ENCODE data around the gene RIOK3. TPM values are rescaled to one million over a fixed set of nuclear protein-coding genes. Genes with fewer than 3 reads are reported as not detected.

Gene RIOK3
- total RNA-seq, 1 experiment from 2014 or later, result 35.8 TPM

- no peaks in the 10 kb centered on the region for H3K9me3 ChIP-seq (ENCODE audit: low read depth, low read length, poor library complexity, severe bottlenecking)
- H3K27ac ChIP-seq (ENCODE audit: low read depth, low read length, poor library complexity, severe bottlenecking), result no peak overlapping the region
- peaks cover 38% of the 10 kb centered on the region for H3K36me3 ChIP-seq (ENCODE audit: insufficient read depth, low read length, poor library complexity, severe bottlenecking)
- no peaks in the 10 kb centered on the region for H3K27me3 ChIP-seq (replicated peaks; ENCODE audit: insufficient read depth, low read depth, low read length, poor library complexity)
- ChIA-PET POLR2A (ENCODE audit: low non-redundant PET) (no interaction called here), CTCF (no interaction called here)
- DNase-seq (ENCODE audit: low spot score), result no peak
- BruUV-seq (replicated peaks), result no TSS peak
- no peak overlapping the region for H3K4me3 ChIP-seq (ENCODE audit: low read depth, low read length, poor library complexity, severe bottlenecking)
- no peaks in the 10 kb centered on the region for H3K4me1 ChIP-seq (ENCODE audit: insufficient read depth, low read length, poor library complexity, severe bottlenecking)
- intact Hi-C loops (cut with micrococcal nuclease; ENCODE audit: unreplicated experiment), result no loop called here
- TF ChIP-seq CTCF (conservative IDR thresholded peaks at IDR 0.05; ENCODE audit: low read depth, low read length), result no peak
- TF ChIP-seq EZH2 (IDR thresholded peaks at IDR 0.05; ENCODE audit: borderline replicate concordance, low read depth, low read length, poor library complexity, severe bottlenecking), result no peak
Observed at GRCh38 chr18:23479829-23480505, 26.9 kb downstream of the RIOK3 start.

- H3K36me3 ChIP-seq (ENCODE audit: insufficient read depth, low read length, poor library complexity, severe bottlenecking), result peaks cover 20% of the 10 kb centered on the region
- H3K4me3 ChIP-seq (ENCODE audit: low read depth, low read length, poor library complexity, severe bottlenecking), result no peak overlapping the region
- H3K4me1 ChIP-seq (ENCODE audit: insufficient read depth, low read length, poor library complexity, severe bottlenecking), result no peaks in the 10 kb centered on the region
- CTCF ChIA-PET, result no interaction called here
- no TSS peak for BruUV-seq (replicated peaks)
- DNase-seq (ENCODE audit: low spot score), result no peak
- intact Hi-C loops (cut with micrococcal nuclease; ENCODE audit: unreplicated experiment), result no loop called here
- H3K9me3 ChIP-seq (ENCODE audit: low read depth, low read length, poor library complexity, severe bottlenecking), result no peaks in the 10 kb centered on the region
- H3K27me3 ChIP-seq (replicated peaks; ENCODE audit: insufficient read depth, low read depth, low read length, poor library complexity), result no peaks in the 10 kb centered on the region
- no peak overlapping the region for H3K27ac ChIP-seq (ENCODE audit: low read depth, low read length, poor library complexity, severe bottlenecking)
- TF ChIP-seq EZH2 (IDR thresholded peaks at IDR 0.05; ENCODE audit: borderline replicate concordance, low read depth, low read length, poor library complexity, severe bottlenecking) (no peak), CTCF (conservative IDR thresholded peaks at IDR 0.05; ENCODE audit: low read depth, low read length) (no peak)
- POLR2A ChIA-PET (ENCODE audit: low non-redundant PET), result interaction anchor here (0.6 kb wide), 1 partner anchor 224 kb away, joined by 8 read pairs; no protein-coding TSS in a partner anchor
Observed at GRCh38 chr18:23484561-23485182, 31.6 kb downstream of the RIOK3 start.

- H3K4me1 ChIP-seq (ENCODE audit: insufficient read depth, low read length, poor library complexity, severe bottlenecking), result no peaks in the 10 kb centered on the region
- TF ChIP-seq CTCF (conservative IDR thresholded peaks at IDR 0.05; ENCODE audit: low read depth, low read length) (no peak), EZH2 (IDR thresholded peaks at IDR 0.05; ENCODE audit: borderline replicate concordance, low read depth, low read length, poor library complexity, severe bottlenecking) (no peak)
- intact Hi-C loops (cut with micrococcal nuclease; ENCODE audit: unreplicated experiment), result no loop called here
- no peaks in the 10 kb centered on the region for H3K9me3 ChIP-seq (ENCODE audit: low read depth, low read length, poor library complexity, severe bottlenecking)
- H3K27me3 ChIP-seq (replicated peaks; ENCODE audit: insufficient read depth, low read depth, low read length, poor library complexity), result no peaks in the 10 kb centered on the region
- no peak overlapping the region for H3K4me3 ChIP-seq (ENCODE audit: low read depth, low read length, poor library complexity, severe bottlenecking)
- no peak for DNase-seq (ENCODE audit: low spot score)
- no peak overlapping the region for H3K27ac ChIP-seq (ENCODE audit: low read depth, low read length, poor library complexity, severe bottlenecking)
- POLR2A ChIA-PET (ENCODE audit: low non-redundant PET), result no interaction called here
- H3K36me3 ChIP-seq (ENCODE audit: insufficient read depth, low read length, poor library complexity, severe bottlenecking), result peaks cover 13% of the 10 kb centered on the region
- CTCF ChIA-PET, result no interaction called here
- no TSS peak for BruUV-seq (replicated peaks)
Observed at GRCh38 chr18:23485386-23485785, 32.3 kb downstream of the RIOK3 start.

Measured in A673 (cell line).